NT2/D1 (cell line): ENCODE results near the gene CMTM5.

ENCODE experiments used
- SUZ12 ChIP-seq: IDR thresholded peaks from 2 replicates; pipeline ENCODE4 v1.6.1; 2011; ENCODE audit not compliant: insufficient read length, insufficient read depth; ENCODE audit errors: extremely low read depth
- YY1 ChIP-seq: IDR thresholded peaks from 2 replicates; pipeline ENCODE4 v1.6.1; 2011; ENCODE audit not compliant: insufficient read length, insufficient read depth
- ZNF274 ChIP-seq: IDR thresholded peaks from 2 replicates; pipeline ENCODE4 v1.6.1; 2011; ENCODE audit warnings: mild to moderate bottlenecking, low read depth, low read length

- TF ChIP-seq ZNF274 (no peak), YY1 (no peak), SUZ12 (no peak)
These were observed 28.6 kb upstream of the CMTM5 start for GRCh38 chr14:23348297-23348655.
